G401.6 (cell line): ENCODE data around the gene AMZ2.

ENCODE experiments used
- FAIRE-seq: peaks from 2 replicates; lab custom pipeline; 2012; peaks lifted over from hg19 to GRCh38; lab: Jason Lieb, UNC

AMZ2 gene

DNA sequence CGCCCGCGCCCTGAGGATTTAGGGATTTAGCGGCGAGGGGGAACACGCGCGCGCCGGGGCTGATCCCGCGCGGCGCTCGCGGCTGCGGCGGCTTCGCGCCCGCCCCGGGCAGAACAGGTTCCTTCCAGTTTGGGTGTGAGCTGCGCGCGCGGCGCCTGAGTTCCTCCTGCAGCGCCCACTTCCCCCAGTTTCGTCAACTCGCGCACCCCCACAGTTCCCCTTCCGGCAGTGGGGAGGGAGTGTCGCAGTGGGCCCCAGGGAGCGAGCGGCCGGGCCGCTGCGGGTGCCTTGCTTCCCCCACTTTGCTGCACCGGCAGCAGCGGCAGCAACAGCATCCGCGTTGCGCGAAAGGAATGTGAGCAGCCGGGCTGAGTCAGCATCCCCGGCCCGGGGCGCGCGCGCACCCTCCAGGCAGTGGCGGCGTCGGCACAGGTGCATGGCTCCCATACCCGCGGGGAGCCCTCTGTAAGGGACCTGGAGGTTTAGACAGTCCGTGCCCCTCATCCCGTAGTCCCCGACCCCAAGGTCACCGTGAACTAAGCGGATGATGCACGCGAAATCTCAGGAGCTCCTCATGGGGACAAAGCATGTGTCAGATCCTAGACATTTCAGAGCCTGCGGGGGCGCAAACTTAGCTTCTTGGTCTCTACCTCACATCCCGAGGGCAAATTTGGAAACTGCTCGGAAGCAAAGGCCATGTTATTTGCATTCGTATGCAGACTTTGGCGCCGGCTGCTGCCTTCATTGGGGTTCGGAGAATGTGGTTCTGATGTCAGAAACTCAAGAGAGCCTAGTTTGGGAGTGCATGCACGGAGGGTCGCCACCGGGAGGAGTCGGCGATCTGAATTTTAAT, 44.2 kb downstream of the AMZ2 start:
- no peak for FAIRE-seq

DNA sequence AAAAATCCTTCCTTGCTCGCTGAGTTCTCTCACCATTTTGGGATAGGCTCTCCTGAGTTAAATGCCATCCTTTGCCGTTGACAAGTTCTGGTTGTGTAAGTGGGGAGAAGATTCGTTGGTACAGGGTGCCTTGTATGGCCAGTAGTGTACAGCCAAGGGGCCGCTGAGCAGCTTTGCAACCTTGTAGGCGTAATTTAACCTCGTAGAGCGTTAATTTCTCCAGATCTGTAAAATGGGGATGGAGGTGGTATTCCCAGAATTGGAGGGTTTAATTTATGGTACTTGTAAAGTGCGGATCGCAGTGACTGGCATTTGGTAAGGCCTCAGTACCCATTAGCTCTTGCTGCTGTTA, 44.8 kb downstream of the AMZ2 start:
- FAIRE-seq = no peak

DNA sequence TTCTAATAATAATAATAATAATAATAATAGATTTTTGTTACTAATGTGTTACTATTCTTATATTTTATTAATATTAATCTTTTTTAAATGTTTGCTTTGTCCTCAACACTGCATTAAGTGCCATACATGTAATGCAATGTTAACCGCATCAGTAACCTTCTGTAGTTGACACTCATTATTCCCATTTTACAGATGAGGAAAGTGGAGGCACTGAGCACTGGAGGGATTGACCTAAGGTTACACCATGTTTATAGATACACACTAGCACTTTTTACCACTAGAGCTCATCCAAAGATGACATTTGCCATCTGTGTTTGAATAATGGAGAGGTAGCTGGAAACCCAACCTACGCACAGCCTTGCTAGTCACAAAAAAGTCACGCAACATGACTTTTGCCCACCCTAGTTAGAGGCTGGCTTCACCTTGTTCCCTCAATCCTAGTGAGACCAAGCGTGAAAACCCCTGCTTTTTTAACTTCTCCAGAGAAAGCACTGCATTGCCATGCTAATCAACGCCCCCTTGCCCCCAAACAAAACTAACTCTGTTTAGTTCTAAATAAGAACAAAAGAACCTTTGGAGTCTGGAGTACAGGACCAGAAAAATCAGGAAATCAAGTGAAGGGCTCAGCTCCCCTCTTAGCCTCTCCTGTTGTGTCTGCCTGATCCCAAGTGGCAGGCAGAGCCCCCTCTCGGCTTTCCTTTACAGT, 45.8 kb downstream of the AMZ2 start:
- no peak for FAIRE-seq

DNA sequence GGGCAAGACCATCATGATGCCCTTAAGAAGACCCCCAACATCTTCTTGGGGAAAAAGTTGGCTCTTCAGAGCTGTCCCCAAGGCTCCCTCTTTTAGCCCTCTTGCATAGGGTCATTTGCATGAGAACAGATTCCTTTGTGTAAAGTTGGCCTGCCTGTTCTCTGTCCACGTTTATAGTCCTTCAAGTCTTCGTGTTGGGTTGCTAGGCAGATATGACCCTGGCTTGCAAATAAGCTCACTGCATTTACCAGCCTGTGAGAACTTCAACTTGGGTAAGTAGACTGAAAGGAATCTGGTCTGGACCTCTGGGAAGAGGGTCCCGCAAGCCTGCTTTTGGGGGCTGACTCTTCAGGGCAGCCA, 46.3 kb downstream of the AMZ2 start:
- FAIRE-seq = no peak

DNA sequence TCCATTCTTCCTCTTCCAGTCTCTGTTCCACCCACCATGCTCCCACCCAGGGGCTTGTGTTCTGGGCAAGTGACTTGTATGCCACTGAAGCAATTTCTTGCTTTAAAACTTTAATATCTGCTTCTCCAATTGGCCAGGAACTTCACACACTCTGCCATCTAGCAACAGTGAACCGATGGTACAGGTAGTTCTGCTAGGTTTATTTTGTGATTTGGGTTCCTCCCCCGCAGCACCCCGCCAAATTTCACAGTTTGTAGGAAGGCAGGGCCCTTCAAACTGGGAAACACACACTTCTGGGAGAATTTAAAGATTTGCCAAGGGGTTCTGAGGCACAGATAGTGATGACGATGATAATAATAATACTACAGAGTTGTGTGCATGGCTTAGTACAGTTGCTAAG, 46.8 kb downstream of the AMZ2 start:
- FAIRE-seq = no peak

DNA sequence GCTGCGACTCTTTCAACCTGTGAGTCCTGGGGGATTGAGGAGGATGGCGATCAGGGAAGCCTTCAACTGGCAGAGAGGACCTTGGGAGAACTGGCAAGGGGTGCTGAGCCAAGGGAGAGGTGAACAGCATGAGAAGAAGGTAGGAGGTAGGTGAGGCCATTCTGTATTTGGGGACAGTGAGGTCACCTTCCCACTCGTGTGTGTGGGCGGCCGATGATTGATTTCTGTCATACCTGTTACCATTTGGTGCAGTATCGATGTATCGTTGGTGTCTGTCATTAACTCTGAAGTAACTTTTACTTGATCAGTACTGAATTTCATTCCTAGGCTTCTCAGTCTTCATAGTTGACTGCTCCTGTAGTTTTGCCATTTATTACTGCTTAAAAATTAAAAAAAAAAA, 47.2 kb downstream of the AMZ2 start:
- no peak for FAIRE-seq

DNA sequence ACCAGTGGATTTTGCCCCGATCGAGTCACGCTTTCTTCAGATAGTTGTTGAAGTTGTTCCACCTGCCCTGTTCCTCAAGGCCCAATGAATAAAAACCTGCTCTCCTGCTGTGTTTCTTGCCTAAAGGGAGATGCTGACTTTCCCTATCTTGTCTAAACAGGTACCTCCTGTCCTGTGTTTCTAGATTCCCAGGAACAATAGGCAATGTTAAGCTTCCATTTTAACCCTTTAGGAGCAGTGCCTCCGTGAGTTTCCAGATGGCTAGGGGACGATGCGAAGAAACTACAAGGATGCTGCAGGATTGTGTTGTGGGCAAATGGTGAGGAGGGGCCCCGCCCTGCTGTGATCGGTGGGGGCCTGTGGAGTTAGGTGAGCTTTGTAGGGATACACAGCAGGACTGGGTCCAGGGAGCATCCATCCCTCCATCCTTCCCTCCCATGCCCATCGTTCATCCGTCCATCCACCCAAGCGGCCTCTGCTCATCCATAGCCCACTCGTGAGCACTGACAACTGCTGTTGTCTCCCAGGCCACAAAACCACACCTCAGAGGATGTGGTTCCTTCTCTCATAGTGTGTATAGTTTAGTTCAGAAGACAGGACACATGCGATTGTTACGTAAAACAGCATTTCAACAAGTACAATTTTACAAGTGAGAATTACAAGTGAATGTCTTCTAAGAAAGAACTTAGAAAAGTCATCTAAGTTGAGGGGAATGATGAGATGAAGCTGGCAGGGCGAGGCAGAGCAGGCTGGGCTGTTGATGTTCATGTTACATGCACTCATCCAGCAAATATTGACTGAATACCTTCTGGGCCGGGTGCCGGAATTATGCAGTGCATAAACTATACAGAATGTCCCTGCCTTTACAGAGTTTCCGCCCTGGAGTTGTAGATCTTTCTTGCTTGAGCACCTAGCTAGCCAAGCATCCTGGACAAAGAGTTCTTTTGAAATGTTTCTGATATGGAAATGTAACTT, 48.7 kb downstream of the AMZ2 start:
- no peak for FAIRE-seq

DNA sequence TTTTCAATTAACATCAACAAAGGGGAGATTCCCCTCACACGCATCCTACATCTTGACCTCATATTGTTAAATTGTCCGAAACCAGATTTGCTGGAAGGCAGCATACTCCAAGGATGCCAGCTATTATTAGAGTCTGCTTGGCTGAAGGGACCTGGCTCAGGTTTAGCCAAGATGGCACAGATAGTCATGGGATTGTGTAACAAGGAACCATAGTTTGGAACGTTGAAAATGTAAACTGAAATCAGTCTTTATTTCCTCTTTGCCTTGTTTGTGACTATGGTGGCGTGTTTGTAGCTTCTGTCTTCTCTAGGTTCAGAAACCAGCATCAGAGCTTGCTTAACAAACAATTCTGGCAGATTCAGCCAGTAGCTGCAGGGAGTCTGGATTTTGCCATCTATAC, 49.4 kb downstream of the AMZ2 start:
- FAIRE-seq = no peak

DNA sequence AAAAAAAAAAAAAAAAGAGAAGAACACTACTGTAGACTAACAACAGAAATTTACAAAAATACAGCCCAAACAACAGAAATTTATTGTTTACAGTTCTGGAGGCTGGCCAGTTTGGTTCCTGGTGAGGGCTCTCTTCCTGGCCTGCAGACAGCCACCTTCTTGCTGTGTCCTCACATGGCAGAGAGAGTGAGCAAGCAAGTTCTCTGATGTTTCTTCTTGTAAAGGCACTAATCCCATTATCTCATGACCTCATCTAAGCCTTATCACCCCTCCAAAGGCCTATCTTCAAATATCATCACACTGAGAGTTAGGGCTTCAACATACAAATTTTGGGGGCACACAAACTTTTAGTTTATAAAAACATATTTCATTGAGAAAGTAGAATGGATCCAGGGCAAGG, 50.8 kb downstream of the AMZ2 start:
- FAIRE-seq = no peak

DNA sequence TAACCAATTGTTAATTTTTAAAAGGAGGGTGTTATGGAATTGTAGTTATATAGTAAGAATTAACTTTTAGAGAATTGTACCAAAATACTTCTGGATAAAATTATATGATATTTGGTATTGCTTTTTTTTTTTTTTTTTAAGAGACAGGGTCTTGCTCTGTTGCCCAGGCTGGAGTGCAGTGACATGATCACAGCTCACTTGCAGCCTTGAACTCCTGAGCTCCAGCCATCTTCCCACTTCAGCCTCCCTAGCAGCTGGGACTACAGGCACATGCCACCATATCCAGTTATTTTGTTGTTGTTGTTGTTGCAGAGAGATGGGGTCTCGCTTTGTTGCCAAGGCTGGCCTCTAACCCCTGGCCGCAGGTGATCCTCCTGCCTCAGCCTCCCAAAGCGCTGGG, 52.0 kb downstream of the AMZ2 start:
- no peak for FAIRE-seq

DNA sequence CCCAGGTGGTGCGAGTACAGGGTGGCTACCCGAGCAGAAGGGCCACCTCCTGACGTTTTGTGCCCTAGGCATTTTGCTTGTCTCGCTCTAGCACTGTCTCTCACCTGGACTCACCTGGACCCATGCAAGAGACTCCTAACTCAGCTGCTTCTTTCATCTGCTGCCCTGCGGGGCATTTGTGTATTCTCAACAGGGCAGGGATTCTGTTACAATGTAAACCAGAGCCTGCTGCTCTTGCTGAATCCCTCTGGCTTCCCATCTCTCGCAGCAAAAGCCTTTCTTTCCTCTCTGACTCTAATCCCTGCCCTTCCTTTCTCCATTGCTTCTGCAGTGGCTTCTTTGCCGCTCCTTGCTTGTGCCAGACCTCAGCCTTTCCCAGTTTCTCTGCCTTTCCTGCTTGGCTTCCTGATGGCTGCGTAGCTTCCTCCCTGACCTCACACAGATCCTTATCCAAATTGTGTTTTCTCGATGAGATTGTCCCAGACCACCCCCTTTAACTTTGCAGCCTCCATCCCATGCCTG, 53.7 kb downstream of the AMZ2 start:
- no peak for FAIRE-seq

DNA sequence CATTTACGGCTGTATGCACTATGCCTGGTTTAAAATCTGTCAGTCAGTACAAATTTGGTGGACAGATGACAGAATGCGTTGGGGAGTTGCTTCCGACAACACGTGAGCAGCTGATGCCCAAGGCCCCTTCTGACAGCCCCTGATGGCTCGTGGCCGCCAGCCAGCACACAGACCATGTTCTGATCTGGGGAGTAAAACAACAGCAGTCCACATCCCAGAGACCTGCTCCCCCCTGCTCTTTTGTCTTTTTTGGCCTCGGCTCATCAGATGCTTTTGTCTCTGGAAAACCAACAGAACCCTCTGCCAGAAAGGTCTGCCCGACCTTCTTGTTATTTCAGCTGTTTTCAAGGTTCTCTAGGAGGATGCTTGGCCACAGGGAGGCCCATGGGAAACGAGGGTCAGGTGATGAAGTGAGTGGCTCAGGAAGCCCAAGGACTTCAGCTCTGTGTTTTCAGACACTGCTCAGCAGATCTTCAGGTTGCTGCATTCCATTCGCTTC, 54.3 kb downstream of the AMZ2 start:
- no peak for FAIRE-seq

DNA sequence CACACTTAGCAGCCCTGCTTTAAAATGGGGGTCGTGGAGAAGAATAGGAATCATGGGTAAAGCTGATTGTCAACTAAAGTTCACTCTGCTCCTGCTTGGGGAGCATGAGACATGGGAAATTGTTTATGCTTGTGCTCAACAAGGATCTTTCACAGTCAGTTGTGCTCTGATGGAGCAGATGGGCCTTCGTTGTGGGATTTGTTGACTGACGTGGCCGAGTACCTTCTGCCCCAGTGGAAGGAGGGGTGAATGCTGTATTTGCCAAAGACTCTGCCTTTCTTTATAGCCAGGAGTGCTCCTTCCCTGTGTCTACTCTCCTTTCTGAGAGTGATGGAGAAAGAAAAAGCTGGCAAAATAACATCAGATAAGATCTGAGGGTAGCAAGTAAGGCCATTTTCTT, 54.8 kb downstream of the AMZ2 start:
- no peak for FAIRE-seq

DNA sequence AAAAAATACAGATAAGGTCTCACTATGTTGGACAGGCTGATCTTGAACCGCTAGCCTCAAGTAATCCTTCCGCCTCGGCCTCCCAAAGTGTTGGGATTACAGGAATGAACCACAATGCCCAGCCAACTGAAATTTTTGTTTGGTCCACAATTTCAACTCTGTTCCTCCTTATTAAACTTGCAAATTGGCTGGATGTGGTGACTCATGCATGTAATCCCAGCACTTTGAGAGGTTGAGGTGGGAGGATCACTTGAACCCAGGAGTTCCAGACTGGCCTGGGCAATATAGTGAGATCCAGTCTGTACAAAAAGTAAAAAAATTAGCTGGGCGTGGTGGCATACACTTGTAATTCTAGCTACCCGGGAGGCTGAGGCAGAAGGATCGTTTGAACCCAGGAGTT, 56.9 kb downstream of the AMZ2 start:
- no peak for FAIRE-seq

DNA sequence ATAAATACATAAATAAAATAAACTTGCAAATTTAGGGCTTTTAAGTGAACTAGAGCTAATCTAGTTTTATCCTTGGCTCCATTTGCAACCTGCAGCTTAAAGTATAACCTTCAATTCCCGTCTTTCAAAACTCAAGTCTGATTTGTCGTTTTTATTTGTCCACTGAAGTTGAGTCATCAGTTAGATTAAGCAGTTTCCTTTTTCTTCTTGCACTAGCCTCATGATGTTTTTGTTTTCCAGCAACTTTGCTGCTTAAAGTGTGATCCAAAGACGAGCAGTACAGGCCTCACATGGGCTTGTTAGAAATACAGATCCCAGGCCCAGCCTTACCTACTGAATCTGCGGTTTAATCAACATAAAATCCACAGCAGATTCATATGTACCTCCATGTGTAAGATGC, 57.3 kb downstream of the AMZ2 start:
- no peak for FAIRE-seq
